ENCODE measurements around the gene LPP. TPM values are rescaled to one million over a fixed set of nuclear protein-coding genes. Genes with fewer than 3 reads are reported as not detected.

LPP gene
- total and polyA plus RNA-seq, 9 of the 15 experiments (the other 6 are each of a cell fraction or from before 2014, with no cell fraction given): 0.07 to 0.18 TPM; not detected in 7

DNA sequence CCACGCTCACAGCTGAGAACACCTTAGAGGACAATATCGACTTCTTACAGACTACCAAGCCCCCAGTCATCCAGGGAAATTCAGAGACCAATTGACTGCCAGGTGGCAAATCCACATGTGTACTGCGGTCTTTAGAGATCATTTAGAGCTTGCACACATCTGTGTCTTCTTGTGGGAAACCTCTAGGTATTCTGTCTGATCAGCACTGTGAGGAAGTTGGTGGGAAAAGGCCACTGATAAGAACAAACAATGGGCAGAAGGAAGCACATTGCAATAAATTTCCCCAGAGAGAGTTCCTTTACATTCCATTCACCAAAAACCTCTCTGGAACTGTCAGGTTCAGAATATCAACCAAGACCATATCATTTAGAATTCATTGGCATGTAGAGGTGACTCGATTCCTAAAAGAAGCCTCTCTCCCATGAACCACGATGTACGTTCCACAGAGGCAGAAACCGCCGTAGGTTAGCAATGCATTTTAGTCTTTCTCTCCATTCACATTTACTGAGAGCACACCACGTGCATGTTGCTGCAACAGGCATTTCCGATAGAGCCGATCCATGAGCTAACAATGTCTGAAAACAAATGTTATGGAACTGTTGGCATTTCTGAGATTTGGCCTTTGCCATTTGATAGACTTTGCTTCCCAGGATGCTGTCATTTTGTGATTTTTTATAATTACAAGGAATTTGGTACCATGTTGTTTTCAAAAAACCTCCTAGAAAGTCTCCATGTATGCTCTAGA is 730.5 kb downstream of the LPP start:
- DNase-seq (ENCODE audit: extremely low read depth in 1 of 4, low spot score in 3 of 4) (no peak), ATAC-seq (no peak), FAIRE-seq (no peak)
- Histone ChIP-seq H3K9ac (ENCODE audit: insufficient read depth in 1 of 2, low read depth in 2 of 2, low read length in 2 of 2) (no peak overlapping the region), H3K27me3 (ENCODE audit: control insufficient read depth in 2 of 2, insufficient read depth in 2 of 2, low read length in 2 of 2) (no peaks in the 10 kb centered on the region), H3K4me2 (ENCODE audit: insufficient read depth, low read length) (no peak overlapping the region), H3K27ac (ENCODE audit: extremely low read depth, low read depth, low read length) (no peak overlapping the region), H3K4me3 (no peak overlapping the region), H3K36me3 (ENCODE audit: control insufficient read depth, insufficient read depth, low read length) (no peaks in the 10 kb centered on the region), H3K9me1 (ENCODE audit: control insufficient read depth, insufficient read depth, low read length) (no peaks in the 10 kb centered on the region), H4K20me1 (replicated peaks; ENCODE audit: control insufficient read depth, insufficient read depth, low read length) (no peaks in the 10 kb centered on the region), H2AFZ (ENCODE audit: low read depth, low read length) (no peak overlapping the region), H3K4me1 (replicated peaks in 1 of 2; ENCODE audit: control insufficient read depth in 2 of 2, insufficient read depth in 2 of 2, low read length in 2 of 2) (no peaks in the 10 kb centered on the region), H3K79me2 (ENCODE audit: control insufficient read depth, insufficient read depth, low read length) (no peaks in the 10 kb centered on the region), H3K9me3 (replicated peaks; ENCODE audit: control insufficient read depth, insufficient read depth, low read depth, low read length) (no peaks in the 10 kb centered on the region)
- POLR2A ChIA-PET: no interaction called here
- no TSS peak for BruUV-seq (replicated peaks)
- CTCF ChIA-PET (ENCODE audit: low intra/inter-chr PET ratio): no interaction called here
- intact Hi-C loops (cut with micrococcal nuclease): no loop called here
- in situ Hi-C loops (cut with MboI): no loop called here
- TF ChIP-seq, protein P1, sequence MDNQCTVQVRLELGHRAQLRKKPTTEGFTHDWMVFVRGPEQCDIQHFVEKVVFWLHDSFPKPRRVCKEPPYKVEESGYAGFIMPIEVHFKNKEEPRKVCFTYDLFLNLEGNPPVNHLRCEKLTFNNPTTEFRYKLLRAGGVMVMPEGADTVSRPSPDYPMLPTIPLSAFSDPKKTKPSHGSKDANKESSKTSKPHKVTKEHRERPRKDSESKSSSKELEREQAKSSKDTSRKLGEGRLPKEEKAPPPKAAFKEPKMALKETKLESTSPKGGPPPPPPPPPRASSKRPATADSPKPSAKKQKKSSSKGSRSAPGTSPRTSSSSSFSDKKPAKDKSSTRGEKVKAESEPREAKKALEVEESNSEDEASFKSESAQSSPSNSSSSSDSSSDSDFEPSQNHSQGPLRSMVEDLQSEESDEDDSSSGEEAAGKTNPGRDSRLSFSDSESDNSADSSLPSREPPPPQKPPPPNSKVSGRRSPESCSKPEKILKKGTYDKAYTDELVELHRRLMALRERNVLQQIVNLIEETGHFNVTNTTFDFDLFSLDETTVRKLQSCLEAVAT (IDR thresholded peaks at IDR 0.05): no peak
- TF ChIP-seq, protein P2, sequence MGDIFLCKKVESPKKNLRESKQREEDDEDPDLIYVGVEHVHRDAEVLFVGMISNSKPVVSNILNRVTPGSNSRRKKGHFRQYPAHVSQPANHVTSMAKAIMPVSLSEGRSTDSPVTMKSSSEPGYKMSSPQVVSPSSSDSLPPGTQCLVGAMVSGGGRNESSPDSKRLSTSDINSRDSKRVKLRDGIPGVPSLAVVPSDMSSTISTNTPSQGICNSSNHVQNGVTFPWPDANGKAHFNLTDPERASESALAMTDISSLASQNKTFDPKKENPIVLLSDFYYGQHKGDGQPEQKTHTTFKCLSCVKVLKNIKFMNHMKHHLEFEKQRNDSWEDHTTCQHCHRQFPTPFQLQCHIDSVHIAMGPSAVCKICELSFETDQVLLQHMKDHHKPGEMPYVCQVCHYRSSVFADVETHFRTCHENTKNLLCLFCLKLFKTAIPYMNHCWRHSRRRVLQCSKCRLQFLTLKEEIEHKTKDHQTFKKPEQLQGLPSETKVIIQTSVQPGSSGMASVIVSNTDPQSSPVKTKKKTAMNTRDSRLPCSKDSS (IDR thresholded peaks at IDR 0.05; ENCODE audit: low read depth, partially characterized antibody): no peak
- TF ChIP-seq, protein P3, sequence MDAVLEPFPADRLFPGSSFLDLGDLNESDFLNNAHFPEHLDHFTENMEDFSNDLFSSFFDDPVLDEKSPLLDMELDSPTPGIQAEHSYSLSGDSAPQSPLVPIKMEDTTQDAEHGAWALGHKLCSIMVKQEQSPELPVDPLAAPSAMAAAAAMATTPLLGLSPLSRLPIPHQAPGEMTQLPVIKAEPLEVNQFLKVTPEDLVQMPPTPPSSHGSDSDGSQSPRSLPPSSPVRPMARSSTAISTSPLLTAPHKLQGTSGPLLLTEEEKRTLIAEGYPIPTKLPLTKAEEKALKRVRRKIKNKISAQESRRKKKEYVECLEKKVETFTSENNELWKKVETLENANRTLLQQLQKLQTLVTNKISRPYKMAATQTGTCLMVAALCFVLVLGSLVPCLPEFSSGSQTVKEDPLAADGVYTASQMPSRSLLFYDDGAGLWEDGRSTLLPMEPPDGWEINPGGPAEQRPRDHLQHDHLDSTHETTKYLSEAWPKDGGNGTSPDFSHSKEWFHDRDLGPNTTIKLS (IDR thresholded peaks at IDR 0.05; ENCODE audit: borderline replicate concordance, low read depth): no peak
- no peak for TF ChIP-seq ZFPM2 (CRISPR knock-in tag; IDR thresholded peaks at IDR 0.05)
- 1% methylated on average over 11 of the region's 11 CpGs for WGBS (ENCODE audit: insufficient coverage, low coverage, missing lambda C conversion rate)

Data from K562 (cell line).